DOHH2 (cell line): Measurements from ENCODE around the gene ASPDH.

Experiments used
- CTCF ChIP-seq: fragments of 200-600 bp; sonication (generic); IDR thresholded peaks from one replicate; pipeline ENCODE4 v1.5.1; 2014; ENCODE audit warnings: antibody characterized with exemption, mild to moderate bottlenecking, low read depth, low read length; ENCODE audit not compliant: poor library complexity, severe bottlenecking
- EZH2phosphoT487 ChIP-seq: fragments of 200-600 bp; sonication (generic); IDR thresholded peaks from 2 replicates; pipeline ENCODE4 v1.6.1; 2017; ENCODE audit warnings: borderline replicate concordance, mild to moderate bottlenecking, antibody characterized with exemption, low read length, moderate library complexity, mixed read lengths

- TF ChIP-seq CTCF (peak; percentile 78), EZH2phosphoT487 (no peak)
Measured at GRCh38 chr19:50478901-50479715, 34.6 kb downstream of the ASPDH start.
